RPMI7951 (cell line): ENCODE data around the gene CMTR1. TPM values are rescaled to one million over a fixed set of nuclear protein-coding genes. Genes with fewer than 3 reads are reported as not detected.
"Not testable (repeated sequence)": the region's sequence is repeated elsewhere in the genome, so short reads cannot be mapped to it uniquely, and the experiment has no call there.

Experiments used
- DNase-seq: peaks from one replicate; pipeline ENCODE4 v3.0.0-alpha.2; 2012; ENCODE audit warnings: low read depth
- total RNA-seq: library from RNA; depleted of rRNA; stranded (reverse); fragments of >200 nt; shearing (Covaris generic); gene quantifications from 2 replicates; pipeline ENCODE4 v1.2.3, GENCODE V29; 2014

CMTR1 gene
- total RNA-seq, 1 experiment from 2014 or later: 27.4 TPM

DNA sequence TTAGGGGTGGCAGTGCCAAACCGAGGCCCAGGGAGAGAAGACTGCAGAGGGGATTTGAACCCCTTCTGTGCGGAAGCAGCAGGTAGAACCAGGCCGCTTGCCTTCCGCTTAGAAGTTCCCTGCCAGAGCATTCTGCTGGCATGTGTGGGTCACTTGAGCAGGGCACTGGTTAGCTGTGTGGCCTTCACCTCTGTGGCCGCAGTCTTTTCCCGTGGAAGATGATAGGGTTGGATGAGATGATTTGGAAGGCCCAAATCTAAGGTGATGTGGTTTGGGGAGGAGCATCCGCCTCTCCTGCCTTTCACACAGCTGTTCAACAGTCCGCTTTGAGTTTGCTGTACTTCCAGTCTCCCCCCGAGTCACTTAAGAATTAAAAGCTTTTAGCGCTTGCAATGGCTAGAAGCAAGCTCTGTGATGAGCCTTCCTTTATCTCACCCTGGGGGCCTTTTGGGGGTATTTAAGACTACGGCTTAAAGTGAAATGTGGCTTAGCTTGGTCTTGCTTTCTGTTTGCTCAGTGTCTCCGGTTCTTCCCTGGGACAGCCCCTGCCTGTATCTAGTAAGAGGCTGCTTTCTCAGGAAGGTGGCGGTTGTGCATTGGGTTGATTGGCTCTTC lies 743 bp downstream of the CMTR1 start:
- peak; percentile 30 for DNase-seq

DNA sequence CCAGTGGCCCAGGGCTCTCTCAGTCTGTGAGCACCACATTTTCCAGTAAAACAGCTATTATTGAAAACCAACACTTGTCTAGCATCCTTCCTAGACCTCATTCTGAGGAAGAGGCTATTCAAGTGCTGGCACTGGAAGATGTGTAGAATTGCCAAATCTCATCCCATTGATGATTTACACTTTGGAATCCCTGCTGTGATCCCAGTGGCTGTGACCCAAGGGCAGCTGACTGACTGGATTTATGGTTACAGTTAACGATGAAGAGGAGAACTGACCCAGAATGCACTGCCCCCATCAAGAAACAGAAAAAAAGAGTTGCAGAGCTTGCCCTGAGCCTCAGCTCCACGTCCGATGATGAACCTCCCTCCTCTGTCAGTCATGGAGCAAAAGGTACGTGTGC lies 2.4 kb downstream of the CMTR1 start:
- no peak for DNase-seq

DNA sequence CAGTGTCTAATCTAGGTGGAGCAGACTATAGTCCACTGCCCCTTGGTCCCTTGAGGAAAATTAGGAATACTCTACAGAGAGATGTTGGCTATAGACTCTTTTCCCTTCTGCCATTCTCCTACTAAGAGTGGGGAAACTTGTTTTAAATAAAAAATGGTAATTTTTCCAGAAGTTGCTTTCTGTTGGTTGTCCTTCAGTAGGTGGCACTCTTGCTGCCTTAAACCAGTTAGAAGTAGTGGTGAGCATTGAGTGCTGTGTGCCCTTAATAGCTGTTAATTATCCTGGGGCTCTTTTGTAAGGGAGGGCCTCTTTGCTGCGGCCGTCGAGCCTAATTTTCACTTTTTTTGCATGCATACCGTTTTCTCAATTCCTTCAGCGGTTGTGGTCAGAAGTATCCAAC lies 2.8 kb downstream of the CMTR1 start:
- no peak for DNase-seq

DNA sequence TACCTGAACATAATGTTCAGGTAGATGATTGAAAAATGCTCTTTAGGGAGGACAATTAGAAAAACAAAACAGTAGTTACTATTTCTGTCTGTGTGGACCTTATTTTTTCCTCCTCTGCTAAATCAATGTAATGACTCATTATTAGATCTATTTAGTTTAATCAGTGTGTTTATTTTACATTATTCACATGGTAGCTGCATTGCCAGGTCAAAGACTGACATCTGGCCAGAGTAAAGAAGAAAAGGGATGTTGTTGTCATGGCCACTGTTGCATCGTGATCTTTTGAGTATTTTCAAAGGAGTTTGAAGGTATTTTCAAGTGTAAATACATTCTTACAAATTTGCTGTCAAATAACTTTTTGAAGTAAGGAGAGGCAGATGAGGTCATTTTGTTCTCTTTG lies 5.9 kb downstream of the CMTR1 start:
- DNase-seq: no peak

DNA sequence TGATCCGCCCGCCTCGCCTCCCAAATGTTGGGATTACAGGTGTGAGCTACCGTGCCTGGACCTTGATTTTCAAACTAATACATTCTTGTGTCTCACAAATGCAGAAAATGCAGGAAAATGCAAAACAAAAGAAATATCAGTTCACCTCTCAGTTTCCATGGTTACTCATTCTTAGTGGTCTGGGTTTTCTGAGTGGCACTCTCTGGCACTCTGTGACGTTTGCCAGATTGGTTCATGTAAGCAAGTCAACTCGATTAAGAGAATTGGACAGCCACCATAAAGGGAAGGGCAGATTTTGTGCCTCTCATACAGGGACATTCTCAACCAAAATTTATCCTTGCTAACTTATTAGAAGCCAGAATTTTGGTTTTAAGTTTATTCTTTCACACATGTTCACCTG lies 8.6 kb downstream of the CMTR1 start:
- no peak for DNase-seq

DNA sequence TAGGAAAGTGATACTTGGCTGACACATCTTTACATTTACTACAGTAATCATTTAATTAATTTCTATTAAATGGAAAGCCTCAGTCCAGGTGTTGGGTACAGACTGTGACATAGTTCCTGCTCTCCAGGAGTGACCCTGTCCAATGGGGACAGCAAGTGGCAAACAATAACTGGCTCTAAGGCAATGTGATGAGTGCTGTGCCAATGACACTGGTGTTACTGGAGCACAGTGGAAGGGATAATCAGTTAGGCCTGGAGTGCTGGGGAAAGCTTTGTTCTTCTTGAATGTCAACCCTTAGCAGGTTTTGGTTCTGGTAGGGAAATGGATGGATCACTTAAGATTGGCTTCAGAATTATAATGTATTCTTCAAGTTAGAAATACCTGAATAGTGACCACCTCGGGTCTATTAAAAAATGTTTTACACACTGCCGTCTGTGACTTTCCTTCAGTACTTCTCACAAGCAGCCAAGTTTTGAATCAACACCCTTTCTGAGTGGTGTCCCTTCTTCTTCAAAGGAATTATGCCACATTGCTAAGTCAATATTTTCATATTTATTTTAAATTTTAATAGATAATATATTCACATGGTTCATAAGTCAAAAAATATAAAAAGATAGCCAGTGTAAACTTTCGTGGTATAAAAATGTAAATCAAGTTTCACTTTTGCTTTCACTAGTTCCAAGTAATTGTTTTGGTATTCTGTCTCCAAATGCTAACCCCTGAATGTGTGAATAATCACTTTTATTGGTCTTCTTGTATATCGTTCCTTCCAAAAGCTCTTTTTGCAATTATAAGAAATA lies 9.6 kb downstream of the CMTR1 start:
- DNase-seq: no peak

DNA sequence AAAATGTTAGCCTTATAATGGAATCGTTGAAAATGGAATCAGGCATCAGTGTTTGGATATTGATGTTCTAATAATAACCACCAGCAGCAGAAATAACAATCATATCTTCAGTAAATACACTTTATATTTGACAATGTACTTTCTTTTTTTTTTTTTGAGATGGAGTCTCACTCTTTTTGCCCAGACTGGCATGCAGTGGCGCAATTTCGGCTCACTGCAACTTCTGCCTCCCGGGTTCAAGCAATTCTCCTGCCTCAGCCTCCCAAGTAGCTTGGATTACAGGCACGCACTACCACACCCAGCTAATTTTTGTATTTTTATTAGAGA lies 10.2 kb downstream of the CMTR1 start:
- not testable (repeated sequence) for DNase-seq

DNA sequence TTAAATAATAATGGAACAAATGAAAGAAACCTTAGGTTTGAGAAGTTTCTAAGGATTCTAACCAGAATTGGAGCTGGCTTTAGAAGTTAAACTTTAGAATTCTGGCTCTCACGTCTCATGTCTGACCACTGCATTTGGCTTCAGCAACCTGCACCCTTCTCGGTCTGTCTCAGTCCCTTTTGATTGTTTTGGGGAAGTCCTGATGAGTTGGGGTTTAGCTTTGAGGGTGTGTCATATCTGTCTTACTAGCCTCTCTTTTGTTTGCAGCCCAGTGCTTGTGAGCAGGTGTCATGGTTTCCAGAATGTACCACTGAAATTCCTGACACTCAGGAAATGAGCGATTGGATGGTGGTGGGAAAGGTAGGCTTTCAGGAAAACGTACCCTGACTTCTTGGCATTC lies 17.0 kb downstream of the CMTR1 start:
- no peak for DNase-seq

DNA sequence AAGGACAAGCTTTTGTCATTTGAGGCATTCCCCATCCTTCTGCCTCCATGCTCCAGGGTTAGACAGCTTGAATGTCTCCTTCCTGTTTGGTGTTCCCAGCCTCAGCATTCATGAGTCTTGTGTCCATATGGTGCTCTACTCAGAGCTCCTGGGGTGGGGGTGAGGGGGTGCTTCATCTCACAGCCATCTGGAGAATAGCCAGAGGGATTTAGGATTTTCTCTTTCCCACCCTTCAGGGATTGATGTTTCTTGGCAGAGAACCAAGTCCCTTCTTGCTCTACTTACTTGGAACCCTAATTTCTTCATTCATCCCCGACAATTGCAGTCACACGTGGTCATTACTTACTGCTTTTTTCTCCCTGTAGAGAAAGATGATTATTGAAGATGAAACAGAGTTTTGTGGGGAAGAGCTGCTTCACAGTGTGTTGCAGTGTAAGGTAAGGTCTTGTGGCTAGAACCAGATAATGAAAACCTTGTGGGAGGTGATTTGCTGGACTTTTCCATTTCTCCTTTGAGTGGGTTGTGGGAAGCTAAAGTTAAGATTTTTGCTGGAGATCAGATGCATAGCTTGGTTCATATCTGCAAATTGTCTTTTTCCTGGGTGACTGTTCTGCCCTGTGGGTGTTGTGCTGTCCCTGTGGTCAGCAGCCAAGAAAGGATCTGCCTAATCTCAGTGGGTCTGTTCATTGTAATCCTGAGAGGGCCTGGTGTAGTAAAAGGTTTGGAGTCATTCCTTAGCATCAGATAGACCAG lies 18.6 kb downstream of the CMTR1 start:
- peak; percentile 33 for DNase-seq

DNA sequence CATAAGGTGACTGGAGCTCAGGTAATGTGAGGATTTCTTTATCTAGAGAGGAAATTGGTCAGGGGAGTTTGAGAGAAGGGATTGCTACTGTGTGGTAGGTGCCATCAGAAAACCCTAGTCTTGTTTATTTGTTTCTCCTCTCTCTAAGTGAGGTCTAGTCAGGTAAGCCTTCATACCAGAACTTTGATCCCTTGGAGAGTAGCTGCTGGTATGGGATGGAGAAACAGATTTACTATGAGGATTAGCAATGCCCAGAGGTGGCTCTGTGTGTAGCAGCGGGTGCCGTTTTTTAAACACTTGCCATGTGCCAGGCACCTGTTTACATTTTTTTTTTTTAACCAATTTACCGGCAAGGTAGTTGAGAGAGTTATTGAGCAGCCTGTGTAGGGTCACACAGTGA lies 19.5 kb downstream of the CMTR1 start:
- no peak for DNase-seq

DNA sequence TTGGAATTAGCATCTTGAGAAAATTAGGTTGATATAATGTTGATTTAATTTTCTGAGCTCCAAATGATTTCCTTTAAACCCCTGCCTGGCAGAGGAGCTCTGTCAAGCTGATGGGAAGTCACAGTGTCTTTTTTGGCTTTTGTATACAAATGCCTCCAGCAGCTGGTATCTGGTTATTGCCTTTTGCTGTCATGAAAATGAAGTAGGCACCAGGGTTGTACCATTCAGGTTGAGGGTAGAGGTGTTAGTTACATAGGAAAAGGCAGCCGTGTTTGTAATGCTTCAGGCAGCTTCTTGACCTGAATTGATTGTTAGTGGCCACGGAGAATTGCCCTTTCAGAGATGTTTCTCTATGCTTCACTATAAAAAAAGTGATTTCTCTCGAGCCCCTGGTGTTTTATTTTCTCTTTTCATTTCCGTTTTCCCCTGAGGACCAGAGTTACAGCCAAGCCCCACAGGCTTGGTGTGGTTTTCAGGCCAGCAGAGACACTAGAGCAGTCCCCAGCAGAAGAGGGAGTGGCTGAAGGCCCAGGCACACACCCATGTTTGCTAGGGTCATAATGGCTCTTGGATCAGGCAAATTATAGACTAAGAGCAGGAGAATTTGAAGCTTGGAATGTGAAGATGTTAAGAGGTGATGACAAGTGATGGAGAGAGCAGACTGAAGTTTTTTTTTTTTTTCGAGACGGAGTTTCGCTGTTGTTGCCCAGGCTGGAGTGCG lies 21.6 kb downstream of the CMTR1 start:
- no peak for DNase-seq

DNA sequence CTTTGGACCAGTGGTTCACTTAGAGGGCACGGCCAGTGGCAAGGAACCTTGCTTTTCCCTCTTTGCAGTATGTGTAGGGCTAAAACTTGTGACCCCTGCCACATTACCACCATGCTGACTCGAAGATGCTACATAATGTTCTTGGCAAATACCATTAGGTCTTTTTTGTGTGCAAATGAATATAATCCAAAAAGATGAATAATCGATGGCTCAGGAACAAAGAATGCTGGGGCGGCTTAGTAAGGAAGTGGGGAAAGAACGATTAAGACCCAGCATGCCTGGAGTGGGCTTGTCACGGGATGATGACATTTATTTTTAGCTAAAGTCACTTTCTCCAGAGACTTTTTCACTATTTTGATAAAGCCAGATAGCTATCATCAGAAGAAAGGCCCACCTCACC lies 23.1 kb downstream of the CMTR1 start:
- peak; percentile 52 for DNase-seq

DNA sequence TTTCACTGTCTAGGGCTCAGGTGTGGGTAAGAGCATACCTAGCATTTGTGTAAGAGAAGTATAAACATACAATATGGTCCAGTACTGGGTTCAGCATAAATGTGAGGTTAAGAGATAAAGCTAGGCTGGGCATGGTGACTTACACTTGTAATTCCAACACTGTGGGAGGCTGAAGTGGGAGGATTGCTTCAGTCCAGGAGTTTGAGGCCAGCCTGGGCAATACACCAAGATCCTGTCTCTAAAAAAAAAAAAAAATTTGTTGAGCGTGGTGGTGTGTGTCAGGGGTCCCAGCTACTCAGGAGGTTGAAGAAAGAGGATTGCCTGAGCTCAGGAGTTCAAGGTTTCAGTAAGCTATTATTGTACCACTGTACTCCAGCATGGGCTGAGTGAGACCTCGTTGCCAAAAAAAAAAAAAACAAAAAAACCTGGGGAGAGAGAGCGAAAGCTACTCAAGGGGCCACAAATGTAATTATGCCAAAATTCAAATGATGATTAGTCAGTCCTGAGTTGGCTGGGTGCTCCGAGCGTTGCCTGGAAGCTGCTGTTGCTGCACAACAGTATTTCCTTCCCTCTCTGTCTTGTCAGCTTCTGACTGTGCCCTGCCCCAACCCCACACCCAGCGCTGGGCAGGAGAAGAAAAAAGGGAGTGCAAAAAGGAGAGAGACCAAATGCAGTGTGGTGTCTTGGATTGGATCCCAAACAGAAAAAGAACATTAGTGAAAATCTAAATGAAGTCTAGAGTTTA lies 24.0 kb downstream of the CMTR1 start:
- DNase-seq: peak; percentile 81

DNA sequence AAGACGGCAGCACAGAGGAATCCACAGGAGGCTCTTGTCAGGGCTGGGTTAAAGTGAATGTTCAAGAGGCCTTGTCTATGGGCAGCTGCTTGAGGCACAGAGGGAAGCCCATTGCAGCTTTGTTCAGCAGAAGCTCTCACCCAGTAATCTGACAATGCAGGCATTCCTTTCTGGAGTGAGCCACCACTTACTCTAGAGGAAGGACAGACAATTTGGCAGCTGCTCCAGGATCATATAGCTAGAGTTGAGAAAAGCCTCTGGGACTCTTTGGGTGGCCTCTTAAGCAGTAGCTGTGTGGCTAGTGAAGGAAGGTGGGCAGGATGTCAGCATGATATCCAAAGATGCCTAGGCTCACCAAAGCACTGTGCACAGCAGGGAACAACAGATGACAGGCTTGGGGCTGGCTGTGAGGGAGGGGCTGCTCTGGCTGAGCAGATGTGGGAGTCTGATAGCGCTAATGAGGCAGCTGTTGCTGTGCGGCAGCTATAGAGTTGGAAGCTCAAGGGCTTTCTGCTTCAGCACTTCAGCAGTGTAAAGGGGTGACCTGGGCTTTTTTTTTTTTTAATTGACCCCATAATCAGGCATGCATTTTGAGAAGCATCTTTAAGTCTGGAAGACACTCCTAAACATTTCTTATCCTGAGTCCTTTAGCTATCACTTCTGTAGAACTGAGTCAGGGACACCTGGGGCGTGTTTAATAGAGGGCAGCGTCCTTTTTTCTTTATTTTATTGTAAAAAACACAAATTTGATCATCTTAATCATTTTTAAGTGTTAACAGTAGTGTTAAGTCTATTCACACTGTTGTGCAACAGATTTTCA lies 27.2 kb downstream of the CMTR1 start:
- DNase-seq: no peak

DNA sequence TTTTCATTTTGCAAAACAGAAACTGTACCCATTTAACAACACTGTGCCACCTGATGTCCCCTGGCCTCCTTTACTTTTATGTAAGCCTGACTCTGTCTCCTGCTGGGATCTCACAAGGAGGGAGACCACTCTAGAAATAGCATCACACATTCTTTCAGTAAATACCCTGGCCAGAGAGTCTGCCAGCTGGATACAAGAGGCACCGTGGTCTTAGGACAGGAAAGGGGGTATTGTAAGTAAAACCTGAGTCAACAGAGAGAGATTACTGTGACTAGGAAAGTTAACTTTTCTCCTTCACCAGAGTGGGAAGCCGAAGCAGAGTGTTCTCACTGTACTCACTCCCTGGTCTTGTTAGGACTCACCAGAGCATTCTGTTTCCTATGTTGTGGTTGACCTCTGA lies 27.8 kb downstream of the CMTR1 start:
- no peak for DNase-seq

DNA sequence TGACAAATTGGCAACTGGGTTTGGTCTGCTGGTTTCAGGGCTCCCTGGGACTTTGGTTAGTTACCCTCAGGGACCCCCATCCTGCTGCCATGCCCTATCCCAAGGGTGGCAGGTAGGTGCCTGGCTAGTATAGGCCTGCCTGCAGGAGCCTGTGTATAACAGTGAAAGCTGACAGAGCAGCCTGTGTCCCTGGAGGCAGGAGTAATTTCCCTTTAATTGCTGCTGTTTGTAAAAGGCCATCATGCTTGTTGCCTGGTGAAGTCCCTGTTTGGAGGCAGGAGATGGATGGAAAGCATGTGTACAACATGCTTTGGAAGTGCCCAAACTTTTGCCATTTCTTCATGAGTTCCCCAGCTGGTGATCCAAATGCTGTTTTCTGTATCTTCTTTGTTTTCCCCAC lies 30.1 kb downstream of the CMTR1 start:
- no peak for DNase-seq

DNA sequence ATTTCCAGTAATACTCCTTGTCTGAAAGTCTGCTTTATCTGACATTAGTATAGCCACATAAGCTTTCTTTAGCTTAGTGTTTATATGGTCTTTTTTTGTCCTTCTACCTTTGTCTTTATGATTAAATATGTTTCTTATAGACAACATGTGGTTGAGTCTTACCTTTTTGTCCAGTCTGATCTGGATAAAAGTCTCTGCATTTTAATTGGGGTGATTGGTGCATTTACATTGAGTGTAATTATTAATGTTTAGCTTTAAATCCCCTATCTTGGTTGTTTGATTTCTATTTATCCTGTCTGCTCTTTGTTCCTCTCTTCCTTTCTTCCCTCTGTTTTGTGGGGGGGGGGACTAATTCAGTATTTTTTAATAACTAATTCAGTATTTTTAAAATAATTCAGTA lies 34.7 kb downstream of the CMTR1 start:
- DNase-seq: no peak

DNA sequence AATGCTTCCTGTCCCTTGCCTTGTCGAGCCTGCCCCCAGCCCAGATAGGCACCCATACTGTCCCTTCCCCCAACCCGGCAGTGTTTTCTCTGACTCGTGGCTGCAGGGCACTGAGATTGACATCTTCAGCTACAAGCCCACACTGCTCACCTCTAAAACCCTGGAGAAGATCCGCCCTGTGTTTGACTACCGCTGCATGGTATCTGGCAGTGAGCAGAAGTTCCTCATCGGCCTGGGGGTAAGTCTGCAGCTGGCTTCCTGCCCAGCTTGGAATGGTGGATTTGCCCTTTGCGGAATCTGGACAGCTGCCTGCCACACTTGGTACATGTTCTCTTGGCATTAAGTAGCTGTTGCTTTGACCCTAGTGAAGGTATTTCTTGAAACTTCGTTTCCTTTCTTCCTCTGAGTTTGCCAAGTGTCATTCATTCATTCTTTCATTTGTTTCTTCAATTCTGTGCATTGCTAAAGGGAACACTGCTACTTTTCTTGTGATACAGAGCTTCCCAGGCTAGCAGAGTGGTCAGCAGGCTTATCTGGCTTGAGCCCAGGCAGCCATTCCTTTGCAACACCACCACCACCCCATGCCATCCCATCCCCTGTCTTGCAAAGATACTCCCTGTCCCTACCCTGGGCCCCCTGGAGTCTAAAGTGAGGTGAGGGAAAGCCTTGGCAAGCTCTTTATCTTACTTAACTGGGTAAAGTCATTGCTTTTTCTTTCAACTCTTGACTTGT lies 40.5 kb downstream of the CMTR1 start:
- DNase-seq: peak; percentile 91

DNA sequence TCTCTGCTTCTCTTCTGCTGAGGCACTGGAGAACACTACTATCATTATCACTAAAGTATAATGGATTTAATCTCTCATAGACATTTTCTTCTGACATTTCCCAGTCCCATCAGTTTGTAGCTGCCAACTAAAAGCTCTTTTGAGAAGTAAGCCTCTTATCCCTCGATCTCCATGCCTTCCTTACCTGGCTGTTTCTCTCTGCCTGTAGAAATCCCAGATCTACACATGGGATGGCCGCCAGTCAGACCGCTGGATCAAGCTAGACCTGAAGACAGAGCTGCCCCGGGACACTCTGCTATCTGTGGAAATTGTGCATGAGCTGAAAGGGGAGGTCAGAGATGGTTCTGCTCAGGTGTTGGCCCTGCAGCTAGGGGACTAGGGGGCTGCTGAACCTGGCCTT lies 41.3 kb downstream of the CMTR1 start:
- no peak for DNase-seq

DNA sequence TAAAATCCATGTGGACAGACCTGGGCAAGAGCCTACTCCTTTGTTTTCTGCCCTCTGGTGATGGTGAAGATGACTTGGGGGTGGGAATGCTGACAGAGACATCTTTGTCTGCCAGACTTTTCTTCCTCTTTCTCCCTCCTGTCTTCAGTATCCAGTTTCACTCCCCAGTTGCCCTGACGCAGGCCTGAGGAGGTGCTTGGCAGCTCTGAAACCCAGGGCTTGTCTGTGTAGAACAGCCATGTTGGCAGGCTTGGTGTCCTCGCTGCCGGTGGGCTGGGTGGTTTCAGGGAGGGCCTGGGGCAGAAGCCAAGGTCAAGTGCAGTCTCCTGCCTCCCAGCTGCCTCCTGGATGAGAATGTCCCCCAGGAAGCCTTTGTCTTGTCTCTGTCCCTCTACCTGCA lies 44.2 kb downstream of the CMTR1 start:
- DNase-seq: no peak
